Mucosa of gallbladder (tissue), 1 donor: Measurements from ENCODE around the gene ELOVL6. TPM values are rescaled to one million over a fixed set of nuclear protein-coding genes. Genes with fewer than 3 reads are reported as not detected.

Experiments used
- DNase-seq: peaks from one replicate; pipeline ENCODE4 v3.0.0-alpha.2; 2020; ENCODE audit warnings: low spot score
- total RNA-seq: library from RNA; stranded (reverse); gene quantifications from one replicate; pipeline ENCODE4 v1.2.1, GENCODE V29; 2021
- donor health status: DM: no; HTN: no; CAD: no.

ELOVL6 gene
- total RNA-seq, 1 donor from 2014 or later = 43.1 TPM

DNA sequence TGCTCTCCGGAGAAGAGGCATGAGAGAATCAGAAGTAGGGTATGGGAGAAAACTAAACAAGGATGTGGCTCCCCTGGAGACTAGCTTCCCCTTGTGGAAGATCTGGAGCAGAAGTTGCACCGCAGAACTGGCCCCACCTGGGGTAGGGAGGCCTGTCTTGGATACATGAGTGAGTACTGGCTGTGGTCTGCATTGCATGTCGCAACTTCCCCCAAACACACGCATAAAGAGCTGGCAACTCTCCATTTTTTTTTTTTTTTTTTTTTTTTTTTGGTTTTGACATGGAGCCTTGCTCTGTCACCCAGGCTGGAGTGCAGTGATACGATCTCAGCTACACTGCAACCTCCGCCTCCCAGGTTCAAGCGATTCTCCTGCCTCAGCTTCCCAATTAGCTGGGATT lies 165.8 kb downstream of the ELOVL6 start:
- DNase-seq = no peak

- DNase-seq = no peak
These were observed 172.7 kb downstream of the ELOVL6 start for GRCh38 chr4:110025718-110026117.

GRCh38 chr4:110025056-110025455 lies 173.4 kb downstream of the ELOVL6 start:
- no peak for DNase-seq

GRCh38 chr4:110022457-110022856 lies 176.0 kb downstream of the ELOVL6 start:
- DNase-seq = no peak

GRCh38 chr4:110020646-110021443 lies 177.6 kb downstream of the ELOVL6 start:
- no peak for DNase-seq

GRCh38 chr4:110020139-110020538 lies 178.3 kb downstream of the ELOVL6 start:
- no peak for DNase-seq

DNA sequence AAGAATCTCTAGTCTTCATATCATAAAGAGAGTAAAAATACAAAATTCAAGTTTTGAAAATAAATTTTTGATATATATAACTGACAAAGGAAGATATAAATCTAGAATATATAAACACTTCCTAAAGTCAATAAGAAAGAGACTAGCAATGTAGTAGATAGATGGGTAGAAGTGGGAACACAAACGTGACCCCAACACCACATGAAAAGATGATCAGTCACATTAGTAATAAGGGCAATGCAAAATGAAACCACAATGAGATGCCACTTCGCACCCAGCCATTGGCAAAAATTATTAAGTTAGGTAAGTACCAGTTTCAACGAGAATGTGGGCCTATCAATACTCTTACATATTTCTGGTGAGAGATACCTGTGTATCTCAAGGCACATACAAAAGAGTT lies 179.3 kb downstream of the ELOVL6 start:
- DNase-seq = no peak

GRCh38 chr4:110014233-110014632 lies 184.2 kb downstream of the ELOVL6 start:
- no peak for DNase-seq

DNA sequence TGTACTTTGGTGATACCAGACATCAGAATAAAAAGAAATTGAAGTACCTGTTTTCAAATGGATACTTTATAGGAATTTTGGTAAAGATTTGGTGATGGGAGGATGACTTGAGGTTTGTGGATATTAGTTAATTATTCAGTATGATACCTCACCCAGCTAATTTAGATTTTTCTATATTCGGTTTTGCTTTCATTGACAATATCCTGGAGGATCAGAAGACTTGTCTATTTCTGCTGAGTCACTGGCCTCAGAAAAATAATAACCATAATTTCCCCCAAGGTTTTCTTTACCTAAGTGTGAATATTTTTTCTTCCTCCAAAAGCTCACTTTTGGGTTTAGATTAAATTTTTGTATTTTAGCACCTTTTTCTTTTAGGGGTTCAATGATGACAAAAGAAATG lies 185.5 kb downstream of the ELOVL6 start:
- no peak for DNase-seq

DNA sequence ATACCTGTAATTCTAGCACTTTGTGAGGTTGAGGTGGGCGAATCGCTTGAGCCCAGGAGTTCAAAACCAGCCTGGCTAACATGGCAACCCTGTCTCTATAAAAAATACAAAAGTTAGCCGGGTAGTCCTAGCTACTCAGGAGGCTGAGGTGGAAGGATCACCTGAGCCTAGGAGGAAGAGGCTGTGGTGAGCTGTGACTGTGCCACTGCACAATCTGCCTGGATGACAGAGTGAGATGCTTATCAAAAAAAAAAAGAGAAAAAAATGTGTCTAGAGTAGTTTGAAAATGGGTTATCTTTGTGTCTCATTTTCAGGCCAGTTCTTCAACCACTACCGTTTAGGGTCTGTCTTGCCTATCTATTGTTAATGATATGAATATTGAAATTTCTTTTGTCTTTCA lies 187.6 kb downstream of the ELOVL6 start:
- no peak for DNase-seq

- no peak for DNase-seq
These were observed 188.9 kb downstream of the ELOVL6 start for GRCh38 chr4:110009550-110009949.

- DNase-seq = no peak
These were observed 189.9 kb downstream of the ELOVL6 start for GRCh38 chr4:110008540-110008939.

GRCh38 chr4:110007217-110007616 lies 191.2 kb downstream of the ELOVL6 start:
- peak; percentile 38 for DNase-seq

DNA sequence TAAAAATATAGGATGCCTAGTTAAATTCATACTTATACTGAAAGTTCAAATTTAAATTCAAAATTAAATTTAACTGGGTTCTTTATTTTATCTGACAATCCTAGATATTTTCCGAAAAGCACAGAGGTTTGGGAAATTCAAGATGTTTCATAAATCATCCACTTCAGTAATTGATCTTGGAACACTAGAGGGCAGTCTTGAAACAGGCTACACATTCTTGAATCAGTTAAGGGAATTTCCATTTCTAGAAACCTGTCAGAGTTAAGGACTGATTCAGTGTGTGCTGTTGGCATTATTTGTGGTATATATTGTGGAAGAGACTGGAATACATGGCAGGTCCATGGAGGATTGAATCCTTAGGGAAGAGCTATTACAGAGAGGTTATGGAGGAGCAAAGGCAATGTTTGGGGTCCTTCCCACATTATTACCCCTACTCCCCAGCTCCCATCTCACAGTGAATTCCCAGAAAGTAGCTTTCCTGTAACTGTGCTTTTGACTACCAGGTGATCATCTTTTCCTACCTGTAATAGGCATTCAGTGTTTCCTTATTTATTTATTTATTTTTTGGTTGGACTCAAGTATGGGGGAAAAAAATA lies 192.9 kb downstream of the ELOVL6 start:
- DNase-seq = no peak

DNA sequence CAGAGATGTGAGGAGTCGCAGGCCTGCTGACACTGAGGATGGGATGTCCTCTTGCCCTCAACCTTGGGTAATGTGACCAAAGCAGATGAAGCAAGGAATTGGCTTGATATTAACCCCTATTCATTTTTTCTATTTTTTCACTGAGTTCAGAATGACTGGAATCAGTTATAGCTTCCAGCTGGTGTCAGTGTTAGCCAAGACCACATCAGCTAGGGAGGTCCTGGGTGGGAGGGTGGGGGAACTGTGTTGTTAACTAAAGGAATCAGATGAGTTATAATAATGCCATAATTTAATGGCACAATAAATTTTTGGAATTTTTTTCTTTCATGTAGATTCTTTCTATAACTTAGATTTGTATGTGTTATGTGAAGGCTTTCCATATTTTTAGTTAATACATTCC lies 193.9 kb downstream of the ELOVL6 start:
- DNase-seq = no peak

- DNase-seq = no peak
These were observed 194.8 kb downstream of the ELOVL6 start for GRCh38 chr4:110003401-110004187.

DNA sequence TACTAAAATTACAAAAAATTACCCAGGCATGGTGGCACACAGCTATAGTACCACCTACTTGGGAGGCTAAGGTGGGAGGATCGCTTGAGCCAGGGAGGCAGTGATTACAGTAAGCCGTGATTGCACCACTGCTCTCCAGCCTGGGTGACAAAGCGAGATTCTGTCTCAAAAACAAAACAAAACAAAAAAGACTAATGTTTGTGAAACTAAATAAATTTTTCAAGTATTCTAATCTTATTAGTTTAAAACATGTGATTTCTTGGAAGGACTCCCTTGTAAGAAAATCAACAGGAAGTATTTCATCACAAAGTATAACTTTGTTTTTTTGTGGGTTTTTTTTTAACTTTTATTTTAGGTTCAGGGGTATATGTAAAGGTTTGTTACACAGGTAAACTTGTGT lies 196.1 kb downstream of the ELOVL6 start:
- DNase-seq = no peak

DNA sequence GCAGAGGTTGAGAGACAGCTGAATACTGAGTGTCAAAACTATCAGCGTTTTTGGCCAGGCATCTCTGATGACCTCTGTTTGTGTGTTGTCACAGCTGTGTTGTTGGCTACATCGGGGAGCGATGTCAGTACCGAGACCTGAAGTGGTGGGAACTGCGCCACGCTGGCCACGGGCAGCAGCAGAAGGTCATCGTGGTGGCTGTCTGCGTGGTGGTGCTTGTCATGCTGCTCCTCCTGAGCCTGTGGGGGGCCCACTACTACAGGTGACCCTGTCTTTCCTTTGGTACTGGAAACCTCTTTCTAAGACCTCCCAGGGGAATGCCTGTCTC lies 198.9 kb downstream of the ELOVL6 start:
- DNase-seq = no peak

- DNase-seq = peak; percentile 34
These were observed 199.4 kb downstream of the ELOVL6 start for GRCh38 chr4:109998867-109999584.

DNA sequence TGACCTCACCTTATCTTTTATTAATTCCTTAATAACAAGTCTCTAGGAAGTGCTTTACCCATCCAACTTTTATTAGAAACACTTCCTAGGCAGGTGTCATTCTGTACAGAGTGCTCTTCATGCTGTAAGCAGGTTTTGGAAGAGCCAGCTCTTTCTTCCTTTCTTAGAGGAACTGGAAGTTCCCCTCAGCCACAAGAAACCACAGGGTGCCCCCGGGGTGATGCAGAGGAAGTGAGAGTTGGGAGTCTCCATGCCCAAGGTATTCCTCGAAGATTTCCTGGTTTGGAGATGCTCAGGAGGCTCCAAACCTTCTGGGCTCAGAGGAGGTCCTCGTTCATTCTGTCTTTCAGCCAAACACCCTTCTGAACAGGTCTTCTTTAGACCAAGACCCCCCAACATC lies 201.9 kb downstream of the ELOVL6 start:
- DNase-seq = no peak
